ENCODE measurements around the gene PLEKHB2. TPM values are rescaled to one million over a fixed set of nuclear protein-coding genes. Genes with fewer than 3 reads are reported as not detected.

The PLEKHB2 gene
- polyA plus RNA-seq, 2 of the 4 experiments (the other 2 are of a cell fraction): 57.5 to 76.6 TPM

DNA sequence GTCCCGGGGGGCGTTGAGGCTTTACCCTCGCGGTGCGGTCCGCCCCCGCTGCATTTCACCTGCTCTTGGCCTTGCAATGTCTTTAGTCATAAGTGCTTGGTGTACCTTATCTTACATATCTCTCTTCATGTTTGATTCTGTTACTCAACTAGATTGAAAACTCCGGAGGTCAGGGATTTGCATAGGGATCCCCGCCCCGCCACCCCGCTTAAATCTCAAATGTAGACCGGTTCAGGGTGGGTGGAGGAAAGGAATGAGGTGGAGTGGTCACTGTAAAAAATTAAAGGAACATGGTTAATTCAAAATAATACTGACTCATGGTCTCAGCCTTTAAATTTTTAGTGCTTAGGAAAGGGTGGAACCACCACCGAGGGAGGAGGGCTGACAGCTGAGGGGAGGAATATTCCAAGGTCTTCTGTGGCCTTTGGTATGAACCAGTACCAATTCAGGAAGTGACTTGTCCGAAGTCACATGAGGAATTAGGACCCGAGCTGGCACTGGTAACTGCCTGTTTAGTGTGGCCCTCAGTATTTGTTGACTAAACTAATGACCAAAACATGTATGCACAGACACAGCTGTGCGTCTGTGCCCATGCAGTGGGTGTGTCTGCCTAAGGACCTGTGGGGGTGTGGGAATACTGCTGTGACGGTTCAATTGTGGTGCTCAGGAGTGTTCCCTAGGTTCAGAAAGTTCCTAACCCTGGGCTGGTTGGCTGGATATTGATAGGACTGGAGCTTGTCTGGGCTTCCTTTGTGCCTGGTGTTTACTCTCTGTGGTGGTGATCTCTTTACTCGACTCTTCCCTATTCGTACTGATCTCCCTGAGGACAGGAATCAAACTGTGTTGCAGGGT, 1.0 kb downstream of the PLEKHB2 start:
- no peaks in the 10 kb centered on the region for H3K9me3 ChIP-seq
- DNase-seq (ENCODE audit: low read depth in 1 of 2, low spot score in 1 of 2) (peak; percentile 13 to 52), ATAC-seq (peak; percentile 24 to 26; a peak in 3 of 6 replicates), FAIRE-seq (no peak)
- peak overlapping the region; percentile 89 to 98 for H3K27ac ChIP-seq
- H3K4me2 ChIP-seq: peak overlapping the region; percentile 88
- TF ChIP-seq ATOH8 (CRISPR knock-in tag; IDR thresholded peaks at IDR 0.05; ENCODE audit: low read depth) (no peak), CHD2 (IDR thresholded peaks at IDR 0.05; ENCODE audit: low read length, partially characterized antibody) (no peak), REST (IDR thresholded peaks at IDR 0.05) (no peak), ZSCAN20 (CRISPR knock-in tag; IDR thresholded peaks at IDR 0.05) (no peak)
- TF ChIP-seq, protein P1, sequence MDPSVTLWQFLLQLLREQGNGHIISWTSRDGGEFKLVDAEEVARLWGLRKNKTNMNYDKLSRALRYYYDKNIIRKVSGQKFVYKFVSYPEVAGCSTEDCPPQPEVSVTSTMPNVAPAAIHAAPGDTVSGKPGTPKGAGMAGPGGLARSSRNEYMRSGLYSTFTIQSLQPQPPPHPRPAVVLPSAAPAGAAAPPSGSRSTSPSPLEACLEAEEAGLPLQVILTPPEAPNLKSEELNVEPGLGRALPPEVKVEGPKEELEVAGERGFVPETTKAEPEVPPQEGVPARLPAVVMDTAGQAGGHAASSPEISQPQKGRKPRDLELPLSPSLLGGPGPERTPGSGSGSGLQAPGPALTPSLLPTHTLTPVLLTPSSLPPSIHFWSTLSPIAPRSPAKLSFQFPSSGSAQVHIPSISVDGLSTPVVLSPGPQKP (IDR thresholded peaks at IDR 0.05; ENCODE audit: low read depth, low read length): no peak
- TF ChIP-seq, protein P2, sequence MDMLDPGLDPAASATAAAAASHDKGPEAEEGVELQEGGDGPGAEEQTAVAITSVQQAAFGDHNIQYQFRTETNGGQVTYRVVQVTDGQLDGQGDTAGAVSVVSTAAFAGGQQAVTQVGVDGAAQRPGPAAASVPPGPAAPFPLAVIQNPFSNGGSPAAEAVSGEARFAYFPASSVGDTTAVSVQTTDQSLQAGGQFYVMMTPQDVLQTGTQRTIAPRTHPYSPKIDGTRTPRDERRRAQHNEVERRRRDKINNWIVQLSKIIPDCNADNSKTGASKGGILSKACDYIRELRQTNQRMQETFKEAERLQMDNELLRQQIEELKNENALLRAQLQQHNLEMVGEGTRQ (IDR thresholded peaks at IDR 0.05): peak; percentile 26; the same call in 1 of the 2 replicates
- TF ChIP-seq, protein P3, sequence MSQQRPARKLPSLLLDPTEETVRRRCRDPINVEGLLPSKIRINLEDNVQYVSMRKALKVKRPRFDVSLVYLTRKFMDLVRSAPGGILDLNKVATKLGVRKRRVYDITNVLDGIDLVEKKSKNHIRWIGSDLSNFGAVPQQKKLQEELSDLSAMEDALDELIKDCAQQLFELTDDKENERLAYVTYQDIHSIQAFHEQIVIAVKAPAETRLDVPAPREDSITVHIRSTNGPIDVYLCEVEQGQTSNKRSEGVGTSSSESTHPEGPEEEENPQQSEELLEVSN (IDR thresholded peaks at IDR 0.05; ENCODE audit: borderline replicate concordance, low read depth): no peak
- POLR2A ChIA-PET: interaction anchor here (4.5 kb wide), 1 partner anchor 13 kb away, joined by 43 read pairs; the partner anchor contains the start of gene FAM168B
- H3K4me3 ChIP-seq: peak overlapping the region; percentile 95
- CTCF ChIA-PET: interaction anchor here (1.3 kb wide), 1 partner anchor 12 kb away, joined by 3 read pairs; no protein-coding TSS in a partner anchor
- peaks cover 19% of the 10 kb centered on the region for H3K4me1 ChIP-seq
- WGBS (ENCODE audit: missing lambda C conversion rate): 3% methylated on average over 19 of the region's 19 CpGs

GRCh38 chr2:131112529-131112928, 7.4 kb downstream of the PLEKHB2 start:
- ATAC-seq (no peak), FAIRE-seq (no peak), DNase-seq (ENCODE audit: low read depth in 1 of 2, low spot score in 1 of 2) (no peak)
- WGBS (ENCODE audit: missing lambda C conversion rate): 91% methylated on average over 2 of the region's 2 CpGs
- Histone ChIP-seq H3K4me2 (no peak overlapping the region), H3K4me3 (no peak overlapping the region), H3K27ac (no peak overlapping the region), H3K4me1 (peaks cover 3% of the 10 kb centered on the region; the same call in 1 of the 3 replicates), H3K9me3 (no peaks in the 10 kb centered on the region)
- ChIA-PET POLR2A (no interaction called here), CTCF (interaction anchor here (1.4 to 1.5 kb wide), 2 partner anchors 42 to 381 kb away, joined by 4 read pairs; no protein-coding TSS in a partner anchor)
- no peak for TF ChIP-seq CBX2 (IDR thresholded peaks at IDR 0.05; ENCODE audit: borderline replicate concordance, low read depth)
- no peak for TF ChIP-seq EP300 (IDR thresholded peaks at IDR 0.05)
- TF ChIP-seq KDM5A (IDR thresholded peaks at IDR 0.05): no peak
- no peak for TF ChIP-seq MAZ (IDR thresholded peaks at IDR 0.05; ENCODE audit: borderline replicate concordance, low read depth, low read length)
- no peak for TF ChIP-seq HOXA7 (CRISPR knock-in tag; IDR thresholded peaks at IDR 0.05)
- TF ChIP-seq FOXS1 (CRISPR knock-in tag; IDR thresholded peaks at IDR 0.05): no peak
- TF ChIP-seq HEYL (CRISPR knock-in tag; IDR thresholded peaks at IDR 0.05): no peak
- TF ChIP-seq MYC (IDR thresholded peaks at IDR 0.05; ENCODE audit: borderline replicate concordance, low read length): no peak
- no peak for TF ChIP-seq MAFK (IDR thresholded peaks at IDR 0.05; ENCODE audit: partially characterized antibody)
- TF ChIP-seq EHMT2 (IDR thresholded peaks at IDR 0.05; ENCODE audit: low read depth): no peak
- no peak for TF ChIP-seq HMGXB4 (CRISPR knock-in tag; IDR thresholded peaks at IDR 0.05; ENCODE audit: borderline replicate concordance)
- TF ChIP-seq, protein P4, sequence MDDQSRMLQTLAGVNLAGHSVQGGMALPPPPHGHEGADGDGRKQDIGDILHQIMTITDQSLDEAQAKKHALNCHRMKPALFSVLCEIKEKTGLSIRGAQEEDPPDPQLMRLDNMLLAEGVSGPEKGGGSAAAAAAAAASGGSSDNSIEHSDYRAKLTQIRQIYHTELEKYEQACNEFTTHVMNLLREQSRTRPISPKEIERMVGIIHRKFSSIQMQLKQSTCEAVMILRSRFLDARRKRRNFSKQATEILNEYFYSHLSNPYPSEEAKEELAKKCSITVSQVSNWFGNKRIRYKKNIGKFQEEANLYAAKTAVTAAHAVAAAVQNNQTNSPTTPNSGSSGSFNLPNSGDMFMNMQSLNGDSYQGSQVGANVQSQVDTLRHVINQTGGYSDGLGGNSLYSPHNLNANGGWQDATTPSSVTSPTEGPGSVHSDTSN (IDR thresholded peaks at IDR 0.05): no peak
- TF ChIP-seq FOSB (CRISPR knock-in tag; IDR thresholded peaks at IDR 0.05): no peak
- no peak for TF ChIP-seq CBX8 (IDR thresholded peaks at IDR 0.05)
- no peak for TF ChIP-seq RAD21 (conservative IDR thresholded peaks at IDR 0.05 in 1 of 2, IDR thresholded peaks at IDR 0.05 in 1 of 2)
- TF ChIP-seq ZFP36 (IDR thresholded peaks at IDR 0.05; ENCODE audit: borderline replicate concordance, partially characterized antibody): no peak
- TF ChIP-seq NPAS2 (CRISPR knock-in tag; IDR thresholded peaks at IDR 0.05; ENCODE audit: borderline replicate concordance): no peak

Measured in A549 (cell line).